ENCODE data around the gene CYB5B. TPM values are rescaled to one million over a fixed set of nuclear protein-coding genes. Genes with fewer than 3 reads are reported as not detected.

Gene CYB5B
- total RNA-seq, 1 donor from 2014 or later: 120 TPM

GRCh38 chr16:69486724-69487123 is 62.3 kb downstream of the CYB5B start:
- Mint-ChIP-seq H3K9me3 (ENCODE audit: unreplicated experiment) (no peaks in the 10 kb centered on the region), H3K4me1 (ENCODE audit: unreplicated experiment) (peaks cover 22% of the 10 kb centered on the region), H3K27me3 (ENCODE audit: unreplicated experiment) (peaks cover 4% of the 10 kb centered on the region), H3K36me3 (ENCODE audit: low read depth, unreplicated experiment) (no peaks in the 10 kb centered on the region), H3K27ac (ENCODE audit: unreplicated experiment) (no peak overlapping the region), H3K4me3 (ENCODE audit: unreplicated experiment) (no peak overlapping the region)
- no peak for TF ChIP-seq CTCF (IDR thresholded peaks at IDR 0.05; ENCODE audit: unreplicated experiment)
- no peak for DNase-seq (ENCODE audit: low spot score)

GRCh38 chr16:69490707-69491324 is 66.4 kb downstream of the CYB5B start:
- no peak for DNase-seq (ENCODE audit: low spot score)
- no peak for TF ChIP-seq CTCF (IDR thresholded peaks at IDR 0.05; ENCODE audit: unreplicated experiment)
- H3K9me3 Mint-ChIP-seq (ENCODE audit: unreplicated experiment): no peaks in the 10 kb centered on the region
- H3K36me3 Mint-ChIP-seq (ENCODE audit: low read depth, unreplicated experiment): no peaks in the 10 kb centered on the region
- no peaks in the 10 kb centered on the region for H3K4me1 Mint-ChIP-seq (ENCODE audit: unreplicated experiment)
- H3K27ac Mint-ChIP-seq (ENCODE audit: unreplicated experiment): no peak overlapping the region
- H3K4me3 Mint-ChIP-seq (ENCODE audit: unreplicated experiment): no peak overlapping the region
- no peaks in the 10 kb centered on the region for H3K27me3 Mint-ChIP-seq (ENCODE audit: unreplicated experiment)

GRCh38 chr16:69494991-69495392 is 70.6 kb downstream of the CYB5B start:
- Mint-ChIP-seq H3K27ac (ENCODE audit: unreplicated experiment) (no peak overlapping the region), H3K9me3 (ENCODE audit: unreplicated experiment) (no peaks in the 10 kb centered on the region), H3K4me1 (ENCODE audit: unreplicated experiment) (no peaks in the 10 kb centered on the region), H3K27me3 (ENCODE audit: unreplicated experiment) (no peaks in the 10 kb centered on the region), H3K4me3 (ENCODE audit: unreplicated experiment) (no peak overlapping the region), H3K36me3 (ENCODE audit: low read depth, unreplicated experiment) (no peaks in the 10 kb centered on the region)
- TF ChIP-seq CTCF (IDR thresholded peaks at IDR 0.05; ENCODE audit: unreplicated experiment): peak; percentile 27
- DNase-seq (ENCODE audit: low spot score): peak; percentile 43

DNA sequence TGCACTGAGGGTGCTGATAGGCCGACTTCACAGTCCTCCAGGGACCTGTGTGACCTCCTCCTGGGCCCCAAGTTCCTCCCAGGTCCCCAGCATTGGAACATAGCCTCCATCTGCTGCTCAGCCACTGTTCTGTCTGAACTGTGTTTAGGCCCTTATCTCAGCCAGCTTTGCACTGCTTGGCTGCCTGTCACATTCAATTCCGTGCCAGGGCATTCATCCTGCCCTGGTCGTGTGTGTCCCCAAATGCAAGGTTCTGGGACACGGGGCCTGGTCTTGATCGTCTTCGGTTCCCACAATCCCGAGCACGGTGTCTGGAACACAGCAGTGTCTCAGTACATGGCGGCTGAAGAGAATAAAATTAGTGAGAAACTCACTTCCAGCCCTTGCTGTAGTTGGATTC is 71.4 kb downstream of the CYB5B start:
- Mint-ChIP-seq H3K4me1 (ENCODE audit: unreplicated experiment) (no peaks in the 10 kb centered on the region), H3K36me3 (ENCODE audit: low read depth, unreplicated experiment) (no peaks in the 10 kb centered on the region), H3K9me3 (ENCODE audit: unreplicated experiment) (no peaks in the 10 kb centered on the region), H3K27ac (ENCODE audit: unreplicated experiment) (no peak overlapping the region), H3K27me3 (ENCODE audit: unreplicated experiment) (peaks cover 2% of the 10 kb centered on the region), H3K4me3 (ENCODE audit: unreplicated experiment) (no peak overlapping the region)
- TF ChIP-seq CTCF (IDR thresholded peaks at IDR 0.05; ENCODE audit: unreplicated experiment): no peak
- no peak for DNase-seq (ENCODE audit: low spot score)

GRCh38 chr16:69496376-69496775 is 72.0 kb downstream of the CYB5B start:
- no peaks in the 10 kb centered on the region for H3K36me3 Mint-ChIP-seq (ENCODE audit: low read depth, unreplicated experiment)
- no peak overlapping the region for H3K27ac Mint-ChIP-seq (ENCODE audit: unreplicated experiment)
- H3K4me3 Mint-ChIP-seq (ENCODE audit: unreplicated experiment): no peak overlapping the region

More at GRCh38 chr16:69496376-69496775, 72.0 kb downstream of the CYB5B start:
- no peak for DNase-seq (ENCODE audit: low spot score)
- Mint-ChIP-seq H3K9me3 (ENCODE audit: unreplicated experiment) (no peaks in the 10 kb centered on the region), H3K27me3 (ENCODE audit: unreplicated experiment) (peaks cover 2% of the 10 kb centered on the region), H3K4me1 (ENCODE audit: unreplicated experiment) (no peaks in the 10 kb centered on the region)
- no peak for TF ChIP-seq CTCF (IDR thresholded peaks at IDR 0.05; ENCODE audit: unreplicated experiment)

Measured in endothelial cell (in vitro differentiated cells).